ENCODE data around the gene MOB3A.
"Not testable (repeated sequence)": the region's sequence is repeated elsewhere in the genome, so short reads cannot be mapped to it uniquely, and the experiment has no call there.

The MOB3A gene

GRCh38 chr19:2096480-2097202 lies 515 bp upstream of the MOB3A start, which contains the start of gene IZUMO4:
Gene IZUMO4 (plus strand): TSS chr19:2096915. CDS start chr19:2096946, 31 bp downstream.
- H3K9me3 Mint-ChIP-seq: no peaks in the 10 kb centered on the region
- ATAC-seq (replicated peaks; ENCODE audit: extremely low read depth, poor library complexity, severe bottlenecking): peak; percentile 86

GRCh38 chr19:2091926-2092525 lies 4.1 kb downstream of the MOB3A start:
- H3K9me3 Mint-ChIP-seq; H3K27ac Mint-ChIP-seq (ENCODE audit: low read depth); H3K27me3 Mint-ChIP-seq; ATAC-seq (replicated peaks; ENCODE audit: extremely low read depth, poor library complexity, severe bottlenecking); DNase-seq (ENCODE audit: low spot score in 2 of 2): not testable (repeated sequence)
- Mint-ChIP-seq H3K36me3 (ENCODE audit: insufficient read depth) (peaks cover 34% of the 10 kb centered on the region), H3K4me1 (peaks cover 69% of the 10 kb centered on the region), H3K4me3 (peak overlapping the region; percentile 6)

More at GRCh38 chr19:2096480-2097202, 515 bp upstream of the MOB3A start, which contains the start of gene IZUMO4:
- Mint-ChIP-seq H3K4me3 (peak within 1 kb of the TSS; percentile 98), H3K27ac (ENCODE audit: low read depth) (peak within 1 kb of the TSS; percentile 95), H3K36me3 (ENCODE audit: insufficient read depth) (peaks cover 28% of the 10 kb centered on the region), H3K4me1 (peaks cover 37% of the 10 kb centered on the region), H3K27me3 (no peaks in the 10 kb centered on the region)
- DNase-seq (ENCODE audit: low spot score in 2 of 2): peak; percentile 98

- Mint-ChIP-seq H3K27ac (ENCODE audit: low read depth) (peak overlapping the region; percentile 85), H3K9me3 (no peaks in the 10 kb centered on the region), H3K4me3 (peak overlapping the region; percentile 95), H3K27me3 (no peaks in the 10 kb centered on the region), H3K36me3 (ENCODE audit: insufficient read depth) (peaks cover 28% of the 10 kb centered on the region), H3K4me1 (peaks cover 67% of the 10 kb centered on the region)
- ATAC-seq (replicated peaks; ENCODE audit: extremely low read depth, poor library complexity, severe bottlenecking): no peak
- DNase-seq (ENCODE audit: low spot score in 2 of 2): no peak
Observed at GRCh38 chr19:2089727-2090053, 6.4 kb downstream of the MOB3A start.

GRCh38 chr19:2089001-2089711 lies 7.0 kb downstream of the MOB3A start:
- H3K36me3 Mint-ChIP-seq (ENCODE audit: insufficient read depth): peaks cover 32% of the 10 kb centered on the region
- H3K4me3 Mint-ChIP-seq: peak overlapping the region; percentile 95
- no peaks in the 10 kb centered on the region for H3K27me3 Mint-ChIP-seq
- DNase-seq (ENCODE audit: low spot score in 2 of 2): no peak
- ATAC-seq (replicated peaks; ENCODE audit: extremely low read depth, poor library complexity, severe bottlenecking): no peak
- no peaks in the 10 kb centered on the region for H3K9me3 Mint-ChIP-seq
- peaks cover 62% of the 10 kb centered on the region for H3K4me1 Mint-ChIP-seq
- peak overlapping the region; percentile 55 for H3K27ac Mint-ChIP-seq (ENCODE audit: low read depth)

GRCh38 chr19:2087621-2088100 lies 8.5 kb downstream of the MOB3A start:
- Mint-ChIP-seq H3K36me3 (ENCODE audit: insufficient read depth) (peaks cover 41% of the 10 kb centered on the region), H3K27me3 (no peaks in the 10 kb centered on the region), H3K27ac (ENCODE audit: low read depth) (peak overlapping the region; percentile 98), H3K4me1 (peaks cover 63% of the 10 kb centered on the region), H3K9me3 (no peaks in the 10 kb centered on the region), H3K4me3 (peak overlapping the region; percentile 95)
- DNase-seq (ENCODE audit: low spot score in 2 of 2): no peak
- ATAC-seq (replicated peaks; ENCODE audit: extremely low read depth, poor library complexity, severe bottlenecking): peak; percentile 22

- DNase-seq (ENCODE audit: low spot score in 2 of 2); H3K27me3 Mint-ChIP-seq; ATAC-seq (replicated peaks; ENCODE audit: extremely low read depth, poor library complexity, severe bottlenecking); H3K9me3 Mint-ChIP-seq: not testable (repeated sequence)
- Mint-ChIP-seq H3K27ac (ENCODE audit: low read depth) (peak overlapping the region; percentile 98), H3K4me3 (peak overlapping the region; percentile 95), H3K36me3 (ENCODE audit: insufficient read depth) (peaks cover 44% of the 10 kb centered on the region), H3K4me1 (peaks cover 70% of the 10 kb centered on the region)
Observed at GRCh38 chr19:2086695-2087620, 9.2 kb downstream of the MOB3A start.

GRCh38 chr19:2084993-2085720 lies 11.0 kb downstream of the MOB3A start:
- peaks cover 75% of the 10 kb centered on the region for H3K4me1 Mint-ChIP-seq
- peaks cover 59% of the 10 kb centered on the region for H3K36me3 Mint-ChIP-seq (ENCODE audit: insufficient read depth)
- DNase-seq (ENCODE audit: low spot score in 2 of 2): peak; percentile 81 to 95
- H3K9me3 Mint-ChIP-seq: no peaks in the 10 kb centered on the region
- peak; percentile 66 for ATAC-seq (replicated peaks; ENCODE audit: extremely low read depth, poor library complexity, severe bottlenecking)
- H3K27ac Mint-ChIP-seq (ENCODE audit: low read depth): peak overlapping the region; percentile 98
- H3K27me3 Mint-ChIP-seq: no peaks in the 10 kb centered on the region
- peak overlapping the region; percentile 95 for H3K4me3 Mint-ChIP-seq

GRCh38 chr19:2083174-2083854 lies 12.8 kb downstream of the MOB3A start:
- H3K27me3 Mint-ChIP-seq: no peaks in the 10 kb centered on the region
- peak in 1 of 2 donors; percentile 73 for DNase-seq (ENCODE audit: low spot score in 2 of 2)
- H3K4me3 Mint-ChIP-seq: peak overlapping the region; percentile 95
- H3K9me3 Mint-ChIP-seq: no peaks in the 10 kb centered on the region
- peaks cover 73% of the 10 kb centered on the region for H3K36me3 Mint-ChIP-seq (ENCODE audit: insufficient read depth)
- H3K4me1 Mint-ChIP-seq: peaks cover 71% of the 10 kb centered on the region
- peak overlapping the region; percentile 98 for H3K27ac Mint-ChIP-seq (ENCODE audit: low read depth)
- ATAC-seq (replicated peaks; ENCODE audit: extremely low read depth, poor library complexity, severe bottlenecking): peak; percentile 31

GRCh38 chr19:2081873-2082810 lies 14.0 kb downstream of the MOB3A start:
- Mint-ChIP-seq H3K27me3 (no peaks in the 10 kb centered on the region), H3K4me1 (peaks cover 59% of the 10 kb centered on the region)

GRCh38 chr19:2080336-2080988 lies 15.7 kb downstream of the MOB3A start:
- Mint-ChIP-seq H3K36me3 (ENCODE audit: insufficient read depth) (peaks cover 96% of the 10 kb centered on the region), H3K4me1 (peaks cover 49% of the 10 kb centered on the region), H3K9me3 (no peaks in the 10 kb centered on the region), H3K4me3 (peak overlapping the region; percentile 95), H3K27me3 (no peaks in the 10 kb centered on the region), H3K27ac (ENCODE audit: low read depth) (peak overlapping the region; percentile 98)
- no peak for DNase-seq (ENCODE audit: low spot score in 2 of 2)
- no peak for ATAC-seq (replicated peaks; ENCODE audit: extremely low read depth, poor library complexity, severe bottlenecking)

More at GRCh38 chr19:2081873-2082810, 14.0 kb downstream of the MOB3A start:
- peak overlapping the region; percentile 98 for H3K27ac Mint-ChIP-seq (ENCODE audit: low read depth)
- ATAC-seq (replicated peaks; ENCODE audit: extremely low read depth, poor library complexity, severe bottlenecking) (peak; percentile 52), DNase-seq (ENCODE audit: low spot score in 2 of 2) (peak; percentile 44 to 72)
- peak overlapping the region; percentile 95 for H3K4me3 Mint-ChIP-seq
- no peaks in the 10 kb centered on the region for H3K9me3 Mint-ChIP-seq
- peaks cover 85% of the 10 kb centered on the region for H3K36me3 Mint-ChIP-seq (ENCODE audit: insufficient read depth)

Data from central memory CD8-positive, alpha-beta T cell (primary cell).